ENCODE measurements around the gene NPPC.

DNA sequence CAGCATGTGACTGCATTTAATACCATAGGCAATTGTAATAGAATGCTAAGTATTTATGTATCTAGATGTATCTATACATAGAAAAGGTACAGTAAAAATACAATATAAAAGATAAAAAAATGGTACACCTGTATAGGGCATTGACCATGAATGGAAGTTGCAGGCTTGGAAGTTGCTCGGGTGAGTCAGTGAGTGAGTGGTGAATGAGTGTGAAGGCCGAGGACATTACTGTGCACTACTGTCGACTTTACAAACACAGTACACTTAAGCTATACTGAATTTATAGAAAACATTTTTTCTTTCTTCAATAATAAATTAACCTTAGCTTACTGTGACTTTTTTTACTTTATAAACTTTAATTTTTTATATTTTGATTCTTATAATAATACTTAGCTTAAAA, 44.3 kb upstream of the NPPC start:
- TF ChIP-seq, protein P1, sequence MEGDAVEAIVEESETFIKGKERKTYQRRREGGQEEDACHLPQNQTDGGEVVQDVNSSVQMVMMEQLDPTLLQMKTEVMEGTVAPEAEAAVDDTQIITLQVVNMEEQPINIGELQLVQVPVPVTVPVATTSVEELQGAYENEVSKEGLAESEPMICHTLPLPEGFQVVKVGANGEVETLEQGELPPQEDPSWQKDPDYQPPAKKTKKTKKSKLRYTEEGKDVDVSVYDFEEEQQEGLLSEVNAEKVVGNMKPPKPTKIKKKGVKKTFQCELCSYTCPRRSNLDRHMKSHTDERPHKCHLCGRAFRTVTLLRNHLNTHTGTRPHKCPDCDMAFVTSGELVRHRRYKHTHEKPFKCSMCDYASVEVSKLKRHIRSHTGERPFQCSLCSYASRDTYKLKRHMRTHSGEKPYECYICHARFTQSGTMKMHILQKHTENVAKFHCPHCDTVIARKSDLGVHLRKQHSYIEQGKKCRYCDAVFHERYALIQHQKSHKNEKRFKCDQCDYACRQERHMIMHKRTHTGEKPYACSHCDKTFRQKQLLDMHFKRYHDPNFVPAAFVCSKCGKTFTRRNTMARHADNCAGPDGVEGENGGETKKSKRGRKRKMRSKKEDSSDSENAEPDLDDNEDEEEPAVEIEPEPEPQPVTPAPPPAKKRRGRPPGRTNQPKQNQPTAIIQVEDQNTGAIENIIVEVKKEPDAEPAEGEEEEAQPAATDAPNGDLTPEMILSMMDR (IDR thresholded peaks at IDR 0.05; ENCODE audit: low read depth, low read length, poor library complexity, severe bottlenecking): no peak
- no peak for TF ChIP-seq EZH2phosphoT487 (IDR thresholded peaks at IDR 0.05; ENCODE audit: borderline replicate concordance, low read length)
